HG02642 (cell line): Measurements from ENCODE around the gene SPHK1.

Experiments used
- ATAC-seq: cut with Tn5 transposase; IDR thresholded peaks from one replicate; pipeline ENCODE4 v1.9.1; 2021; ENCODE audit warnings: mild to moderate bottlenecking; ENCODE audit not compliant: unreplicated experiment, poor library complexity

The SPHK1 gene

GRCh38 chr17:76428511-76428910 lies 44.1 kb downstream of the SPHK1 start:
- no peak for ATAC-seq

GRCh38 chr17:76431509-76431908 lies 47.1 kb downstream of the SPHK1 start:
- ATAC-seq = no peak

GRCh38 chr17:76432004-76432403 lies 47.6 kb downstream of the SPHK1 start:
- no peak for ATAC-seq

GRCh38 chr17:76432712-76433336 lies 48.4 kb downstream of the SPHK1 start:
- ATAC-seq = no peak

GRCh38 chr17:76433693-76434092 lies 49.3 kb downstream of the SPHK1 start:
- ATAC-seq = no peak

- no peak for ATAC-seq
These were observed 50.5 kb downstream of the SPHK1 start for GRCh38 chr17:76434870-76435269.

- no peak for ATAC-seq
These were observed 51.3 kb downstream of the SPHK1 start for GRCh38 chr17:76435751-76436150.
